Activated naive CD8-positive, alpha-beta T cell treated with anti-CD3 and anti-CD28 coated beads, Interleukin-2, amount 50 U/mL, for 16 hours (primary cell): ENCODE data around the gene DAPK2.
A peak's percentile ranks its signal among the peaks of the same experiment; 100 is the strongest.
"Not testable (repeated sequence)": the region's sequence is repeated elsewhere in the genome, so short reads cannot be mapped to it uniquely, and the experiment has no call there.

Source experiments
- DNase-seq: peaks from one replicate; pipeline ENCODE4 v3.0.0-alpha.2; 2020; ENCODE audit warnings: low read depth, low spot score

Gene DAPK2

GRCh38 chr15:63974021-63974420 is 72.3 kb downstream of the DAPK2 start:
- no peak for DNase-seq

GRCh38 chr15:63973212-63974009 is 72.9 kb downstream of the DAPK2 start:
- no peak for DNase-seq

GRCh38 chr15:63972801-63973200 is 73.5 kb downstream of the DAPK2 start:
- DNase-seq = no peak

DNA sequence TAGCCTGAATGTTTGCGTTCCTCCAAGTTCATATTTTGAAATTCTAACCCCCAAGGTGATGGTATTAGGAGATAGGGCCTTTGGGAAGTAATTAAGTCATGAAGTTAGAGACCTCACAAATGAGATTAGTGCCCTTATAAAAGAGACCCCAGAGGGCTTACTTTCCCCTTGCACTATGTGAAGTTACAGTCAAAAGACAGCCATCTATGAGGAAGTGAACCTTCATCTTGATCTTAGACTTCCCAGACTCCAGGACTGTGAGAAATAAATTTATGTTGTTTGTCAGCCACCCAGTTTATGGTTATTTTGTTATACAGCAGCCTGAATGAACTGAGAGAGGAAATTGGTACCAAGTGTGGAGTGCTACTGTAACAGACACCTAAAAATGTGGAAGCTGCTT is 74.4 kb downstream of the DAPK2 start:
- no peak for DNase-seq

- no peak for DNase-seq
These were observed 74.9 kb downstream of the DAPK2 start for GRCh38 chr15:63971427-63971805.

GRCh38 chr15:63970621-63971426 is 75.5 kb downstream of the DAPK2 start:
- no peak for DNase-seq

GRCh38 chr15:63969652-63970421 is 76.4 kb downstream of the DAPK2 start:
- no peak for DNase-seq

DNA sequence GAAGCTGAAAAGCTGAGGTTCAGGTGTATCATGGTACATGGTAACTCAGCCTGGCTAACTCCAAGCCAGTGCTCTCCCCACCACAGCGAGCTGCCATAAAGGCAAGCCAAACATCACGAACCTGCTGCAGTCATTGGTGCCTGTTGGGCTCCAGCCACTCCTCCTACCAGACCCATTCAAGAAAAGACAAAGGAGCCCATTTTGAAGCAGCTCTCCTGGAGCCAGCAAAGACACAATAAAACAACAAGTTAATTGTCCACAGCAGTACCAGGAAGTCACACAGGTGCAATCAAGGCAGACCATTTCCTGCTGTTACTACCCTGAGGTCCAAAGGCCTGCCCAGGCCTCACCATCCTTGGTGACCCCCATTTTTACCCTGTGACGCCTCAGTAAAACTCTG is 77.6 kb downstream of the DAPK2 start:
- DNase-seq = no peak

DNA sequence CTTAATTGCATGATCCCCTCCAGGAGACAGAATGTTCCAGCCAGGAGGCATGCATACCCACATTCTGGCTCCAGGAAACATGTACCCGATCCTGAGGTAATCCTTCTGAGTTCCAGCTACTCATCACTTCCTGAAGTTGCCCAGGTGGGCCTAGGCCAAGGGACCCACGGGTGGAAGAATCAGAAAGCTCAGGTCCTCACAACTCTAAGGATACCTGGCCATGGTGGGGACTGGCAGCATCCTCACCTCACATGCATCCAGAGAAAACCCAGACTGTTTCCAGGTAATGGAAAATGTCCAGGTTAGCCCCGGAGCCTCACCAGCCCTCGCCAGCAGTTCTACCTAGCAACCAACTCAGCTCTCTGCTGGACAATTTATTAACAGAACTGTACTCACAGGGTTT is 78.2 kb downstream of the DAPK2 start:
- no peak for DNase-seq

DNA sequence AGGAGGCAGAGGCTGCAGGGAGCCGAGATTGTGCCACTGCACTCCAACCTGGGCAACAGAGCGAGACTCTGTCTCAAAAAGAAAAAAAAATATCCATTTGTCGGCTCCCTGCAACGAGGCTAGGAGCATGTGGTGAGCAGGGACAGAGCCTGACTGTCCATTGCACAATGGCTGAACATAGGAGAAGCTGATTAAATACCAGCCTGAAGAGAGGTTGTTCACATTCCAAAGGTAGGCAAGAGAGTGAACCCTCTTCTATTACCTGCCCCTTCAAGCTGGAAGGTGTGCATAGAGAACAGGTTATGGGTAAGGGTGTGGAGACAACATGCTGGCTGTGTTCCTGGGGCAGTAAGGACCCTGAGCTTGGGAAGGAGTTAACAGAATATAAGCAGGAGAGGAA is 78.7 kb downstream of the DAPK2 start:
- no peak for DNase-seq

DNA sequence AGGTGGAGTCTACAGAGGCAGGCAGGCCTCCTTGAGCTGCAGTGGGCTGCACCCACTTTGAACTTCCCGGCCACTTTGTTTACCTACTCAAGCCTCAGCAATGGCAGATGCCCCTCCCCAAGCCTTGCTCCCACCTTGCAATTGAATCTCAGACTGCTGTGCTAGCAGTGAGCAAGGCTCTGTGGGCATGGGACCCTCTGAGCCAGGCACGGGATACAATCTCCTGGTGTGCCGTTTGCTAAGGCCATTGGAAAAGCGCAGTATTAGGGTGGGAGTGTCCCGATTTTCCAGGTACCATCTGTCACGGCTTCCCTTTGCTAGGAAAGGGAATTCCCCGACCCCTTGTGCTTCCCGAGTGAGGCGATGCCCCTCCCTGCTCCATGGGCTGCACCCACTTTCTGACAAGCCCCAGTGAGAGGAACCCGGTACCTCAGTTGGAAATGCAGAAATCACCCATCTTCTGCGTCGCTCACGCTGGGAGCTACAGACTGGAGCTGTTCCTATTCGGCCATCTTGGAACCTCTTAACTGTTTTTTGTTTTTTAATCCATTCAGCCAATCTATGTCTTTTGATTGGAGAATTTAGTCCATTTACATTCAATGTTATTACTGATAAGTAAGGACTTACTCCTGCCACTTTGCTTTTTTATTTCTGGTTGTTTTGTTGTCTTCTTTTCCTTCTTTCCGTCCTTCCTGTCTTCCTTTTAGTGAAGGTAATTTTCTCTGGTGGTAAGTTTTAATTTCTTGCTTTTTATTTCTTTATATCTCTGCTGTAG is 83.2 kb downstream of the DAPK2 start:
- DNase-seq = not testable (repeated sequence)

- DNase-seq = no peak
These were observed 92.8 kb downstream of the DAPK2 start for GRCh38 chr15:63953524-63953923.

GRCh38 chr15:63950911-63951481 is 95.3 kb downstream of the DAPK2 start:
- DNase-seq = no peak

DNA sequence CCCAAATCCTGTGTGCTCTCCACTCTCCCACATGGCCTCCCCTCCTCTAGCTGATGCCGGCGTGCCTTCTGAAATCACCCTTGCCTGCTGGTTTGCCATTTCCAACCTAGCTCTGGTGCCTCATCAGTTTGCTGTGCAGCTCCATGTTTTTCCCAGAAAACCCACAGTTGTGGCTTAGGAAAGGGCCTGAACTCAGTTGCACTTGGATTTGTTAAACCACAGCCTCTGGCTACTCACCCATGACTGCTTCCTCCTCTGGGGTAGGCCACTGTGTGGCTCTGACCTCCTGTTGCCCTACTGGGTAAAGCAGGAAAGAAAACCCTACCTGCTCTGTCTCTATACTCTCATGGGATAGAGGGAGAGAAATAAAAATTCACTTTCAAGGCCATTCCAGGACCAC is 97.3 kb downstream of the DAPK2 start:
- no peak for DNase-seq

- no peak for DNase-seq
These were observed 97.8 kb downstream of the DAPK2 start for GRCh38 chr15:63948436-63948835.

GRCh38 chr15:63947228-63947627 is 99.1 kb downstream of the DAPK2 start:
- DNase-seq = no peak

- DNase-seq = no peak
These were observed 99.7 kb downstream of the DAPK2 start for GRCh38 chr15:63946524-63947065.

- no peak for DNase-seq
These were observed 100.4 kb downstream of the DAPK2 start for GRCh38 chr15:63945838-63946298.

GRCh38 chr15:63945007-63945788 is 101.1 kb downstream of the DAPK2 start:
- peak; percentile 26 for DNase-seq

GRCh38 chr15:63944681-63944955 is 101.7 kb downstream of the DAPK2 start:
- DNase-seq = no peak
